Kidney epithelial cell (primary cell): ENCODE measurements around the gene LMX1A. TPM values are rescaled to one million over a fixed set of nuclear protein-coding genes. Genes with fewer than 3 reads are reported as not detected.

Experiments used
- DNase-seq: peaks from one replicate; pipeline ENCODE4 v3.0.0-alpha.2; 2010; ENCODE audit warnings: low read depth
- H3K27me3 ChIP-seq: 2 replicates; pipeline ENCODE4 v1.6.0; 2011; ENCODE audit warnings: low read length; ENCODE audit not compliant: control insufficient read depth, insufficient read depth
- H3K36me3 ChIP-seq: 2 replicates; pipeline ENCODE4 v1.5.1; 2011; ENCODE audit warnings: low read length; ENCODE audit not compliant: control insufficient read depth, insufficient read depth
- H3K4me3 ChIP-seq: 2 replicates; pipeline ENCODE4 v1.5.1; 2011; ENCODE audit warnings: low read depth, mild to moderate bottlenecking, control low read depth, low read length
- total RNA-seq: library from RNA; depleted of rRNA; stranded (reverse); fragments of >200 nt; gene quantifications from 2 replicates; pipeline ENCODE4 v1.2.3, GENCODE V29; 2015
- TF ChIP-seq, protein P1 (sequence below): IDR thresholded peaks from 2 replicates; pipeline ENCODE4 v1.5.1; 2011; ENCODE audit warnings: mild to moderate bottlenecking, moderate library complexity, low read length, control low read depth, inconsistent platforms; ENCODE audit not compliant: insufficient read depth, poor library complexity, severe bottlenecking

LMX1A gene
- total RNA-seq, 1 donor from 2014 or later: not detected

DNA sequence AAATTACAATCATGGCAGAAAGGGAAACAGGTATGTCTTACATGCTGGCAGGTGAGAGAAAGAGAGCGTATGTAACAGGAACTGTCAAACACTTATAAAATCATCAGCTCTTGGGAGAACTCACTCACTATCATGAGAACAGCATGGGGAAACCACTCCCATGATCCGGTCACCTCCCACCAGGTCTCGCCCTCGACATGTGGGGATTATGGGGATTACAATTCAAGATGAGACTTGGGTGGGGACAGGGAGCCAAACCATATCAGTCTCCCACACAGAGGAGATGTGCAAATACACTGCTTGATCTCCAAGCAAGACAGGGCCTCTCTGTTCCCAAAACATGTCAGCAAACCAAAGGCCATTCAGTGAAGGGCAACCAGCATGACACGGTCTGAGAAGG is 27.4 kb downstream of the LMX1A start:
- TF ChIP-seq, protein P1, sequence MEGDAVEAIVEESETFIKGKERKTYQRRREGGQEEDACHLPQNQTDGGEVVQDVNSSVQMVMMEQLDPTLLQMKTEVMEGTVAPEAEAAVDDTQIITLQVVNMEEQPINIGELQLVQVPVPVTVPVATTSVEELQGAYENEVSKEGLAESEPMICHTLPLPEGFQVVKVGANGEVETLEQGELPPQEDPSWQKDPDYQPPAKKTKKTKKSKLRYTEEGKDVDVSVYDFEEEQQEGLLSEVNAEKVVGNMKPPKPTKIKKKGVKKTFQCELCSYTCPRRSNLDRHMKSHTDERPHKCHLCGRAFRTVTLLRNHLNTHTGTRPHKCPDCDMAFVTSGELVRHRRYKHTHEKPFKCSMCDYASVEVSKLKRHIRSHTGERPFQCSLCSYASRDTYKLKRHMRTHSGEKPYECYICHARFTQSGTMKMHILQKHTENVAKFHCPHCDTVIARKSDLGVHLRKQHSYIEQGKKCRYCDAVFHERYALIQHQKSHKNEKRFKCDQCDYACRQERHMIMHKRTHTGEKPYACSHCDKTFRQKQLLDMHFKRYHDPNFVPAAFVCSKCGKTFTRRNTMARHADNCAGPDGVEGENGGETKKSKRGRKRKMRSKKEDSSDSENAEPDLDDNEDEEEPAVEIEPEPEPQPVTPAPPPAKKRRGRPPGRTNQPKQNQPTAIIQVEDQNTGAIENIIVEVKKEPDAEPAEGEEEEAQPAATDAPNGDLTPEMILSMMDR: no peak
- no peak for DNase-seq
- H3K4me3 ChIP-seq: no peak overlapping the region
- no peaks in the 10 kb centered on the region for H3K36me3 ChIP-seq
- no peaks in the 10 kb centered on the region for H3K27me3 ChIP-seq

DNA sequence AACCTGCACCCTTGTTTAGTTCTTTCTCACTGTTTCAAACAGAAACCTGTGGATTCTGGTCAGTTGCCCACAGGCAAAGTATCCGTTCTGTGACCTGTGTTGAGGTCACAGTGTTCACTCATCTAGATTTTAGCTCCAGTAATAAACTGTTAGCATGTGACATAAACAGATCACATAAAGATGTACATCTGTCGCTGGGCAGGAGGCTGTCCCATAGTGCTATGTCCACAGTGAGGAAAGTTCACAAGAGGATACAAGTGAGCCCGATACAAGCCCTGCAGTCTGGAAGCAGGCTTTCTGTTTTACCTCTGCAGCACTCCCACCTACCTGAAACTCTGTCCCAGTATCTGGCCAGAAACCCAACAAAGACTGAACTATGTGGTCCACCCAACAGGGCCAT is 28.4 kb downstream of the LMX1A start:
- H3K27me3 ChIP-seq: no peaks in the 10 kb centered on the region
- DNase-seq: no peak
- no peak overlapping the region for H3K4me3 ChIP-seq
- TF ChIP-seq, protein P1: no peak
- no peaks in the 10 kb centered on the region for H3K36me3 ChIP-seq

DNA sequence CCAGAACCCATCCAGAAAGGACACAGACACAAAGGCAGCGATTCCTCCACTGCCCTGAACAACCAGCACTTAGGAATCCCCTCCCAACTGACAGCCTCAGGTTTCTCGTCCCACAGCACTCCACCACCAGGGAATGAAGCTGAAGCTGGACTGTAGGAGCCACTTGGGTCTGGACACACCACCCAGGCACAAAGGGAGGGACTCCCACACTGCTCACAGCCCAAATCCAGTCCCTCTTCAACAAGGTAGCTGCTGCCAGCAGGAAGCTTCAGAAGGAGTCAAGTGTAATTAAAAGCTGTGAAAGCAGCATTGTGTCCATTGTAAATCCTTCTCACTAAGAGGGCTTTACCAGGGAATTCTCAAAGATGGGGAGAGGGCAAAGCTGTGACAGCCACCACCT is 29.0 kb downstream of the LMX1A start:
- H3K36me3 ChIP-seq: no peaks in the 10 kb centered on the region
- no peak overlapping the region for H3K4me3 ChIP-seq
- H3K27me3 ChIP-seq: no peaks in the 10 kb centered on the region
- no peak for DNase-seq
- TF ChIP-seq, protein P1: no peak

DNA sequence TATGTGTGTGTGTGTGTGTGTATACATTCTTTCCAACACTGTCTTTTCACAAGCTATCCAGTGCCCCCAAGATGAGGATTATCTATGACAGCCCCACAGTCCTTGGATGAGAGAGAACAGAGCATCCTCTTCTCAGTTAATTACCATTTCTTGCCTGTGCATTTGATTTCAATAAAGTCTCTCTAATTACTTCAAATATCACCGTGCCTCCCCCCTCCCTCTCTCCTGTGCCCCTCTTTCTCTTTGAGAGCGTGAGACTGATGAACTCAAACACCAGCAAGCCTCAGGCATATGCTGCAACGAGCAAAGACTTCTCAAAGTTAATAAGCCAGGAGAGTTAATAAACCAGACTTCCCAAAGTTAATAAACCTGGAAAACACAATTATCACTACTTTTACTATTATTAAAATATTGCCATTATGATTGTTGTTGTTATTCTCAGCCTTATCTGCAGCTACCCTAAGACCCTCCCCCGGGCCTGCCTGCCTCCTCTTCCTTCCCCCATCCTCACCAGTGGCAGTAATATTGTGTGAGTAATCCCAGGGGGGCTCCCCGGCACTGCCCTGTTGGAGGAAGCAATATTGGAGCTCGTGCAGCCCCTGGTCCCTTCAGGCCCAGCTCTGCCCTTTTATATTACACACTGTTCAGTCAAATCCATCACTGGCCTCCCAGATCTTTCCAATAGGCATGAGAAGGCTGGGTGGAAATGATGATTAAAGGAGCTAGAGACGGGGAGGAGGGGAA is 30.9 kb downstream of the LMX1A start:
- H3K27me3 ChIP-seq: no peaks in the 10 kb centered on the region
- no peak for DNase-seq
- TF ChIP-seq, protein P1: no peak

DNA sequence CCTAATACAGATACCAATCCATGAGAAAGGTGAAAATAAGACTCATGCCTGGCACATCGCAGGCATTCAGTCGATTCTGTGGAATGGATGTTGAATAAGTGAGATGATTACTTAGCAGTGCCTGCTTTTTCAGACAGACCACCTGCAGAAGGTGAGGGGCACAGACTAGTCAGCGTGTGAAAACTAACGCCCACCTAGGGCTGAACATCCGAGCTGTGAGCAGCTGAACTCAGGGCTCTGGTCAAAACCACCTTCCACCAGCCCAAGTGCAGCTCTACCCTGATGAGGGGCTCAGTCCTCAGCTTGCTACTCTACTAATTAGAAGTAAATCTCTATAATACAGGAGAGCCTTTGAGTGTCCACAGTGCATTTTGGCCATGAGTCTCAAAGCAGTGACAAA is 32.5 kb downstream of the LMX1A start:
- no peak for DNase-seq
- H3K27me3 ChIP-seq: no peaks in the 10 kb centered on the region
- no peak overlapping the region for H3K4me3 ChIP-seq
- TF ChIP-seq, protein P1: no peak
- no peaks in the 10 kb centered on the region for H3K36me3 ChIP-seq

More for the DNA sequence above, 30.9 kb downstream of the LMX1A start:
- Histone ChIP-seq H3K36me3 (no peaks in the 10 kb centered on the region), H3K4me3 (no peak overlapping the region)

DNA sequence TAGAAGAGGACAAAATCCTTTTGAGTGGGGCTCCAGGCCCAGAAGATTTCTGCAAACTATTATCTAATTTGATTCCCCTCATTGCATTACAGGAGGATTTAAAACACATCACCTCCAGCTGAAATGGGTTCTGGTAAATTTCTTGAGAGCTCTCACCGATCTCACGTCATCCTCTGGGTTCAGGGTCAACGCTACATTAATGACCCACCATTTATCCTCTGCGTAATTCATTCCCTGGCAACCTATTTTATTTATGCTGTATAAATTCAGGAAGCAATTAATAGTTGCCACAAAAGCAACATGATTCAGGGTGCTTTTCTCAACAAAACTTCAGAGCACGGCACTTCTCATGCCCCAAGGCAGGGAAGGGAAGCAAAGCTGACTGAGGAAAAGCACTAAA is 38.9 kb downstream of the LMX1A start:
- Histone ChIP-seq H3K36me3 (no peaks in the 10 kb centered on the region), H3K27me3 (no peaks in the 10 kb centered on the region), H3K4me3 (no peak overlapping the region)
- DNase-seq: no peak
- TF ChIP-seq, protein P1: no peak
